Activated naive CD8-positive, alpha-beta T cell treated with anti-CD3 and anti-CD28 coated beads, Interleukin-2, amount 50 U/mL, for 24 hours (primary cell): ENCODE data around the gene SGCG.
"Not testable (repeated sequence)": the region's sequence is repeated elsewhere in the genome, so short reads cannot be mapped to it uniquely, and the experiment has no call there.

Experiments
- ATAC-seq: fragments of 150-1000 bp; cut with Tn5 transposase; one replicate; pipeline ENCODE4 v1.10.0; 2021
- DNase-seq: peaks from one replicate; pipeline ENCODE4 v3.0.0; 2021
- H3K27ac Mint-ChIP-seq: one replicate; pipeline ENCODE4 v1.8.0; 2021; ENCODE audit warnings: mild to moderate bottlenecking, mixed read lengths
- H3K27me3 Mint-ChIP-seq: one replicate; pipeline ENCODE4 v1.8.0; 2021; ENCODE audit warnings: mixed read lengths
- H3K36me3 Mint-ChIP-seq: one replicate; pipeline ENCODE4 v1.8.0; 2021; ENCODE audit warnings: low read depth, mixed read lengths
- H3K4me1 Mint-ChIP-seq: one replicate; pipeline ENCODE4 v1.8.0; 2021; ENCODE audit warnings: mixed read lengths
- H3K4me3 Mint-ChIP-seq: one replicate; pipeline ENCODE4 v1.8.0; 2021; ENCODE audit warnings: mild to moderate bottlenecking, moderate library complexity, mixed read lengths
- H3K9me3 Mint-ChIP-seq: one replicate; pipeline ENCODE4 v1.8.0; 2021; ENCODE audit warnings: mixed read lengths

SGCG gene

DNA sequence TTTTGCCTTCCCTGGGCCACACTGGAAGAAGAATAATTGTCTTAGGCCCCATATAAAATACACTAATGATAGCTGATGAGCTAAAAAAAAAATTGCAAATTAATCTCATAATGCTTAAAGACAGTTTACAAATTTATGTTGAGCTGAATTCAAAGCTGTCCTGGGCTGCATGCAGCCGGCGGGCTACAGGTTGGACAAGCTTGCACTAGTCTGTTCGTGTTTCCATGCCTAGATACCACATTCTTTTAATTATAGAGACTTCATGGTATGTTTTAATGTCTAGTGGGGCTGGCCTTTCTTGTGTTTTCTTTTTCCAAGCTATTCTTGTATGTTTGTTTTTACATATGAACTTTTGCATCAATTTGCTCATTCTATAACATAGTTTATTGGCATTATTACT, 90.6 kb downstream of the SGCG start:
- Mint-ChIP-seq H3K27me3 (peaks cover 4% of the 10 kb centered on the region), H3K4me3 (no peak overlapping the region), H3K36me3 (no peaks in the 10 kb centered on the region), H3K9me3 (no peaks in the 10 kb centered on the region), H3K4me1 (peaks cover 13% of the 10 kb centered on the region), H3K27ac (no peak overlapping the region)
- ATAC-seq (no peak), DNase-seq (no peak)

DNA sequence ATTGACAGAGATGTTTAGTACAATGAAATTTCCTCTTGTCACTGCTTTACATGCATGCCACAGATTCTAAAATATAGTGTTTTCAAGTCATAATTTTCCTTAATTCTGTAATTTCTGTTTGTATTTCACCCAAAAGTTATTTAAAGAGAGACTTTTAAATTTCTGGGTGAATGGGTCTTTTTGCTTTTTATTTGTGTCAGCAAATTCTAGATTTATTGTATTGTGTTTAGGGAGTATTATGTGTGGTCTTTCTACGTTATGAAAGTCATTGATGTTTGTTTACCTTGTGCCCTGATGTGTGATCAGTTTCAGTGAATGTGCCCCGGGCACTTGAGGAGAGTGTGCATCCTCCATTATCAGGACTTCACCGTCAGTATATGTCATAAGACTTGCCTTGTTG, 92.7 kb downstream of the SGCG start:
- H3K9me3 Mint-ChIP-seq, result no peaks in the 10 kb centered on the region
- H3K36me3 Mint-ChIP-seq, result no peaks in the 10 kb centered on the region
- H3K4me3 Mint-ChIP-seq, result no peak overlapping the region
- H3K4me1 Mint-ChIP-seq, result peaks cover 5% of the 10 kb centered on the region
- H3K27ac Mint-ChIP-seq, result no peak overlapping the region
- DNase-seq (no peak), ATAC-seq (no peak)
- H3K27me3 Mint-ChIP-seq, result peaks cover 4% of the 10 kb centered on the region

DNA sequence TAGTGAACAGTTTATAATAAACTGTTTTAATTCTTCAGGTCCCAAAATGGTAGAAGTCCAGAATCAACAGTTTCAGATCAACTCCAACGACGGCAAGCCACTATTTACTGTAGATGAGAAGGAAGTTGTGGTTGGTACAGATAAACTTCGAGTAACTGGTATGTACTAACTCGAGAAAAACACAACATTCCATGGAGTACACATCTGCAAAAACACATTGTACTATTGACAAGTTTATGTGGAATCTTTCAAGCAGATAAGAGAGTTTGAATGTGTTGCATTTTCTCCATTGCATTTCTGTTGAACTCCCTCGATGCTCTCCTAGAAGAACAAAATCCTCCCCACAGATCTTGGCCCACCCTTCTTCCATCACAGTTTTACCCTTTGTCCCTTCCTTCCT, 98.5 kb downstream of the SGCG start:
- ATAC-seq, result no peak
- Mint-ChIP-seq H3K36me3 (no peaks in the 10 kb centered on the region), H3K27me3 (peaks cover 6% of the 10 kb centered on the region), H3K27ac (no peak overlapping the region), H3K9me3 (peaks cover 8% of the 10 kb centered on the region), H3K4me1 (no peaks in the 10 kb centered on the region), H3K4me3 (no peak overlapping the region)
- no peak for DNase-seq

DNA sequence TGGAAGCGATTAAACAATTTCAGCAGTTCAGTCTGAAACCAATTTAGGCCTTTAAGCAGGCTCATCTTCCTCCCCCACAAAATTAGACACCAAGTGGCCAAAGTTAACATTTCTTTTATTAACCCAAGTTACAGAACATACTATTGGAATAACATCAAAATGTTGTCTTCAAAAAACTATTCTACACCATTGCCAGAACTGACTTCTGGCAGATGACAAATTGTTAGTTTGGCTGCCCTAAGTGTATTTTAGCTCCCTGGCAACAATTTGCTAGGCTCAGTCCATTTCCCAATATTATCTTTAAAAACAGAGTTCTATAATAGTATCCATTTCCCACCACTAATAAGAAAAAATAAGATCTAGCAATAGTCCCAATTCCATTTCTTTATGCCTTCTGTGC, 107.8 kb downstream of the SGCG start:
- no peaks in the 10 kb centered on the region for H3K36me3 Mint-ChIP-seq
- no peak overlapping the region for H3K27ac Mint-ChIP-seq
- DNase-seq (no peak), ATAC-seq (no peak)
- H3K9me3 Mint-ChIP-seq, result no peaks in the 10 kb centered on the region
- H3K27me3 Mint-ChIP-seq, result peaks cover 7% of the 10 kb centered on the region
- H3K4me1 Mint-ChIP-seq, result no peaks in the 10 kb centered on the region
- H3K4me3 Mint-ChIP-seq, result no peak overlapping the region

DNA sequence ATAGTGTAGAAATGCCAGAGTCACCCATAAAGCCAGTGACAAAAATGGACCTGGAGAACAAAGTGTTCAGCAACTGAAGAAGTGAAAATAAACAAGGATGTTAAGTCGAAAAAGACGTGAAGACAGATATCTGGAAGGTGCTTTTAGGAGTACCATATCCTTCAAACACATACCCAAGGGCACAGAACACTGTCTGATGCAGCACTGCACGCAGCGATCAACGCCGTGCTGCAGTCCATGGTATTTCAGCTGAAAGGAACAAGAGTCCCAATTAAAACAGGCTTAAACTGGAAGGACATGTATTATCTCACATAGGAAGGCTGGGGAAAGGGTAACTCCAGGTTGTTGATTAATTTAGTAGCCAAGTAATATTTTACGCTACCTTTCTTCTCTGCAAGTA, 108.2 kb downstream of the SGCG start:
- H3K36me3 Mint-ChIP-seq, result no peaks in the 10 kb centered on the region
- no peaks in the 10 kb centered on the region for H3K9me3 Mint-ChIP-seq
- H3K27ac Mint-ChIP-seq, result no peak overlapping the region
- H3K4me3 Mint-ChIP-seq, result no peak overlapping the region
- ATAC-seq (no peak), DNase-seq (no peak)
- H3K27me3 Mint-ChIP-seq, result peaks cover 7% of the 10 kb centered on the region
- H3K4me1 Mint-ChIP-seq, result no peaks in the 10 kb centered on the region

DNA sequence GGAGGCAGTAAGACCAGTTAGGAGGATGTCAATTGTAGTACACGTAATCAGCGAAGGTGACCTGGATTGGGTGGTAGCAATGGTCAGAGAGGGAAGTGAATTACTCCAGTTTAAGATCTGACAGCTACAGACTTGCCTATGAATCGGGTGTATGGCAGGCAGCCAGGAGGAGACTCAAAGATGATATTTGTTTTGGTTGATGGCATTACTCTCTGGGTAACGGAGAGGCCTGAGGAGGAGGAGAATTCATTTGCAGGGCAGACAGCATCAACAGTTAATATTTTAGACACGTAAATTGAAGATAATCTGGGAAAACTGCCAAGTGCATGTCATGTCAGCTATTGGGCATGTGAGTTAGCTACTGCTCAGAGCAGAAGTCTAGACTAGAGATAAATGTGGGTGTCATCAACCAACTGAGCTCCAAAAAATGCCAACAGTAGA, 109.2 kb downstream of the SGCG start:
- ATAC-seq (no peak), DNase-seq (no peak)
- no peaks in the 10 kb centered on the region for H3K9me3 Mint-ChIP-seq
- H3K27me3 Mint-ChIP-seq, result peaks cover 3% of the 10 kb centered on the region
- H3K4me3 Mint-ChIP-seq, result no peak overlapping the region
- H3K36me3 Mint-ChIP-seq, result no peaks in the 10 kb centered on the region
- no peak overlapping the region for H3K27ac Mint-ChIP-seq
- H3K4me1 Mint-ChIP-seq, result no peaks in the 10 kb centered on the region

DNA sequence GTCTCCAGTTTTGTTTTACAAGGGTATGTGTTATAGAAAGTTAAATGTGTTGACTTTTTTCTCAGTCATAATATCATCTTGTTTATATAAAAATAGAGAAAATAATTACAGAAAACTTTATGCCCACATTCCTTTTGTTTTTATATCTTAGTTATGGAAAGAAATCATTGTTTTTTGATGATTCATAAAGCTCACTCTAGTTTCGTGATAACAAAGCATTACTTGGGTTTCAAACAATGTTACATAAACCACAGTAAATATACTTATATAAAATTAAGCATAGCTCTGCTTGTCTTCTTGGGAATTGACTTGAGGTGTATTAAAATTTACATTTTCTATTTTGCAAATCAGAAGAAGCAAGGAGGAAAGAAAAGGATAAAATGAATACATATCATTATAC, 111.8 kb downstream of the SGCG start:
- DNase-seq, result no peak
- H3K36me3 Mint-ChIP-seq, result no peaks in the 10 kb centered on the region
- no peak overlapping the region for H3K4me3 Mint-ChIP-seq
- ATAC-seq, result no peak
- no peaks in the 10 kb centered on the region for H3K4me1 Mint-ChIP-seq
- H3K27ac Mint-ChIP-seq, result no peak overlapping the region
- no peaks in the 10 kb centered on the region for H3K9me3 Mint-ChIP-seq
- peaks cover 3% of the 10 kb centered on the region for H3K27me3 Mint-ChIP-seq

DNA sequence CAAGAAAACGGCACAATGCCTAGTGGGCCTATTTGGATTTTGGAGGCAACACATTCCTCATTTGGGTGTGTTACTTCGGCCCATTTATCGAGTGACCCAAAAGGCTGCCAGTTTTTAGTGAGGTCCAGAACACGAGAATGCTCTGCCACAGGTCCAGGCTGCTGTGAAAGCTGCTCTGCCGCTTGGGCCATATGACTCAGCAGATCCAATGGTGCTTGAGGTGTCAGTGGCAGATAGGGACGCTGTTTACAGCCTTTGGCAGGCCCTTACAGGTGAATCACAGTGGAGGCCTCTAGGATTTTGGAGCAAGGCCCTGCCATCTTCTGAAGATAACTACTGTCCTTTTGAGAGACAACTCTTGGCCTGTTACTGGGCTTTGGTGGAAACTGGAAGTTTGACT, 134.1 kb downstream of the SGCG start:
- Mint-ChIP-seq H3K27me3 (peaks cover 25% of the 10 kb centered on the region), H3K4me1 (peaks cover 10% of the 10 kb centered on the region)
- not testable (repeated sequence) for ATAC-seq, H3K4me3 Mint-ChIP-seq, H3K36me3 Mint-ChIP-seq, H3K9me3 Mint-ChIP-seq, H3K27ac Mint-ChIP-seq, DNase-seq

DNA sequence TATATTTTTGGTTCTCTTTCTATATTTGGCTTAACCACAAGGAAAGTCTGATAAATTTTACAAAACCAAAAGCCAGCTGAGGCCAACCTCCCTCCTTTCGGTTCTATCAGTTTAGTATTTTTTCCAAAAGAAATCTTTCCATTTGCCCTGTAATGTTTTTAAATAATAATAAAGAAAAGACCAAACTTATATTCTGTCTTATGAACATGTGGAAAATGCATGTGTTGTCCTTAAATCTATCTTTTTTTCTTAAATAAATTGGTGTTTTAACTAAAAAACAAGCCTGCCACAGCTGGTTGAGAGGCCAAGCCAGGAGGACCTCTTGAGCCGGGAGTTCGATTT, 139.1 kb downstream of the SGCG start:
- peaks cover 18% of the 10 kb centered on the region for H3K27me3 Mint-ChIP-seq
- H3K4me3 Mint-ChIP-seq, result no peak overlapping the region
- H3K27ac Mint-ChIP-seq, result no peak overlapping the region
- no peak for DNase-seq
- ATAC-seq, result no peak
- H3K4me1 Mint-ChIP-seq, result peaks cover 38% of the 10 kb centered on the region
- H3K36me3 Mint-ChIP-seq, result no peaks in the 10 kb centered on the region
- no peaks in the 10 kb centered on the region for H3K9me3 Mint-ChIP-seq

DNA sequence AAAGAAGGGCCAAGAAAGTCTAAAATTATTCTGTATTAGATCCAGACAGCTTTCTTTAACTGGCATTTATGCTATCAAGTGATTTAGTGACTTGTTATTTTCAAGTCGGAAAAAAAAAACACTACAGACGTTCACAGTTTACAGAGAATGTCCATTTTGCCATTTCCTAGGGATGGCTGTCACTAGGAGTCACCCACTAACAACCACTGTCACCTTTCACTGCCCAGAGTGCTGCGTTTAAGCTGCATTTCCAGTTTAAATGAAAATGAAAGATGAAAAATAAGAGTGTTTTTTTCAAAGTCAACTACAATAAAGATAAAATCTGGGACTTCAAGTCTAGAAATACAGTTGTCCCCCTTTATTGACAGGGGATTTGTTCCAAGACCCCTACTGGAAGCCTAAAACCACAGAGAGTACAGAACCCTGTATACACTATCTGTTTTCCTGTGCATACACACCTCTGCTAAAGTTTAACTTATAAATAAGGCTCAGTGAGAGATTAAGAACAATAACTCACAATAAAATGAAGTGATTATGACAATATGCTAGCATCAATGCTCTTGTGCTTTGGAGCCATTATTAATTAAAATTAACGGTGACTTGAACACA, 140.3 kb downstream of the SGCG start:
- Mint-ChIP-seq H3K4me1 (peaks cover 38% of the 10 kb centered on the region), H3K36me3 (no peaks in the 10 kb centered on the region), H3K27me3 (peaks cover 18% of the 10 kb centered on the region), H3K4me3 (peak overlapping the region; percentile 59), H3K9me3 (no peaks in the 10 kb centered on the region), H3K27ac (no peak overlapping the region)
- no peak for ATAC-seq
- no peak for DNase-seq

DNA sequence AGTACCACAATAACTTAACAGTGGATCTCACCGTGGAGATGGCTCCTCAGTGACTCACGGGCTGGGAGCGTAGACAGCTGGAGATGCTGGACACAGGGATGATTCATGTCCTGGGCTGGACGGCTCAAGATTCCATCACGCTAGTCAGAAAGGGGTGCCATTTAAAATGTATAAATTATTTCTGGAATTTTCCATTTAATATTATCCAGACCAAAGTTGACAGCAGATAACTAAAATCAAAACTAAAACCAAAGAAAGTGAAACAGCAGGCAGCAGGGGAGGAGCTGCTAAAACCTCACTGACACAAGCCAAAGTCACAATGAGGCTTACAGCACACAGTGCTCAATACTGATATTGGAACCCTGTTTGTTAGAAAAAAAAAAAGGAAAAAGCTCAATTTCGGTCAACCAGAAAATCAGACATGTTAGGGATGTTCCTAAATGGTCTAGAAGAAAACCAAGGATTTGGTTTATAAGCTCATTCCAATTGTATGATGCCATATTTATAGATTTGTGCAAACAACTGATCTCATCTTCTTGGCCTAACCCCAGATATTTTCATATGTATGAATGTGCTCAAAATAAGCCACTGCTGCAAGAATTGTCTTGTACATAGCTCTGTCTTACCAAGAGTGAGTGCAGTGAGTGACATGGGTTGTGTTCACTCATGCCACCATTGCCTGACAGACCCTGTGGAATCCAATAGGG, 140.9 kb downstream of the SGCG start:
- DNase-seq (no peak), ATAC-seq (peak; percentile 71)
- Mint-ChIP-seq H3K36me3 (no peaks in the 10 kb centered on the region), H3K27ac (no peak overlapping the region), H3K27me3 (peaks cover 16% of the 10 kb centered on the region), H3K4me1 (peaks cover 38% of the 10 kb centered on the region), H3K9me3 (no peaks in the 10 kb centered on the region), H3K4me3 (peak overlapping the region; percentile 59)

DNA sequence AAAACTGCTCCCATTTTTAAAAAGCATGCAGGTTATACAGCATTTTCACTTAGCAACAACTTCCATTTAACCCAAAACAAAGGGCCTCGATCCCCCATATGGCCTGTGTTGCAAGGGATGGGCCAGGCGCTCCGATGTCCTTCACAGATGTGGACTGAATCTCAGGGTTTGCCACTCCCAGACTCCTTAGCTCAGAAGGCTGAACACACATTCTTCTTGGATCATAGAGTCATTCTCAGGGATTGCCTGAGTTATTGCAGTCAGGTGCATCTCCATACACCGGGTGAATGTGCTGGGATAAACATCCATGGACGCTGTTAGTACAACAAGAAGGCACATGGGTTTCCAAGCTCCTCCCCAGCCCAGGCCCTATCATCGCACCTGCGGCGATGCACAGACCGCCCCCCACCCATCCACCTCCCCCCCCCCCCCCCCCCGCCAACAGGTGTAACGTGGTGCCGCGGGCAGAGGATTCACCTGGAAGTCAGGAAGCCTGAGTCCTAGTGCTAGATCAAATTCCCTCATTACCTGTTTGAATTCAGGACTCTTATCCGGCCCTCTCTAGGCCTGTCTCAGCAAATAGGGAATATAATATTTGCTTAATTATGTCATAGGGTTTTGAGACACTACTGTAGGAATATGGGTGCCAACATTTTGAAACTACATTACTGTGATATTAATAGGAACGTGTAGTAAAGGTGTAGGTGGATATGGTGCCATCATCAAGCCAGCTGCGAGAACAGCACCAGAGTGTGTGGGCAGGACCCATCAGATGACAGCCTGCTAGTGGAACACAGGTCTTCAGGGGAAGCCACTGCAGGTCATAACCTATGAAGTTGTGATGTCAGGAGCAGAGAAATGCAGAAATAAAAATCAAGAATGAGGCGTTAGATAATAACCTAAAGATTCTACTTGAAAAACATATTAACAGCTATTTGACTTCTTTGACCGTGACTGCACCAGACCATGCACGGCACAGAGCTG, 141.9 kb downstream of the SGCG start:
- H3K4me3 Mint-ChIP-seq, result no peak overlapping the region
- ATAC-seq (peak; percentile 31), DNase-seq (no peak)
- H3K27ac Mint-ChIP-seq, result no peak overlapping the region
- peaks cover 2% of the 10 kb centered on the region for H3K36me3 Mint-ChIP-seq
- H3K4me1 Mint-ChIP-seq, result peaks cover 38% of the 10 kb centered on the region
- H3K9me3 Mint-ChIP-seq, result no peaks in the 10 kb centered on the region
- H3K27me3 Mint-ChIP-seq, result peaks cover 13% of the 10 kb centered on the region

DNA sequence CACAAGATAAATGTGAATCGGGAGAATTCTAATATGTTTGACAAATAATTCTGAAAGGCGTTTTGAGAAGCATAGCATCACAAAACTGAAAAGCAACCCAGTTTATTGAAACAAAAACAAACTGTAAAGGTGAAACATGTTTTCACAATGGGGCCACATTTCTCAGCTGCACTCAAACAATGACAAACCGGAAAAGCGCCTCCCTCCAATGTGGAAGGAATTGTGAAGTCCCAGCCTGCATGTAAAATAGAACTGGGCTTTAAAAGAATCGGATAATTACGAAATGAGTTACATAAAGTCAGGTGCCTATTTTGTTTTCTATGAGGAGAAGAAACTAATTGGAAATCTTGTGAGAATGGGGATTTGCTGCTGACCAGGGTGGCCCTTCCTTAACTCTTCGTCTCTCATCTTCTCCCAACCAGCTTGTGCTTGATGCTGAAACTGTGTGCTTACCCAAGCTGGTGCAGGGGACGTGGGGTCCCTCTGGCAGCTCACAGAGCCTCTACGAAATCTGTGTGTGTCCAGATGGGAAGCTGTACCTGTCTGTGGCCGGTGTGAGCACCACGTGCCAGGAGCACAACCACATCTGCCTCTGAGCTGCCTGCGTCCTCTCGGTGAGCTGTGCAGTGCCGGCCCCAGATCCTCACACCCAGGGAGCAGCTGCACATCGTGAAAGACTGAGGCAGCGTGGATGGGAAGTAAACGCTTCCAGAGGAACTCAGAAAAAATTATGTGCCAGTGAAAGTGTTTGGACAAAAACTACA, 143.3 kb downstream of the SGCG start:
- no peak overlapping the region for H3K27ac Mint-ChIP-seq
- peaks cover 34% of the 10 kb centered on the region for H3K4me1 Mint-ChIP-seq
- ATAC-seq, result no peak
- peaks cover 2% of the 10 kb centered on the region for H3K36me3 Mint-ChIP-seq
- peaks cover 5% of the 10 kb centered on the region for H3K27me3 Mint-ChIP-seq
- no peak overlapping the region for H3K4me3 Mint-ChIP-seq
- no peak for DNase-seq
- H3K9me3 Mint-ChIP-seq, result no peaks in the 10 kb centered on the region

DNA sequence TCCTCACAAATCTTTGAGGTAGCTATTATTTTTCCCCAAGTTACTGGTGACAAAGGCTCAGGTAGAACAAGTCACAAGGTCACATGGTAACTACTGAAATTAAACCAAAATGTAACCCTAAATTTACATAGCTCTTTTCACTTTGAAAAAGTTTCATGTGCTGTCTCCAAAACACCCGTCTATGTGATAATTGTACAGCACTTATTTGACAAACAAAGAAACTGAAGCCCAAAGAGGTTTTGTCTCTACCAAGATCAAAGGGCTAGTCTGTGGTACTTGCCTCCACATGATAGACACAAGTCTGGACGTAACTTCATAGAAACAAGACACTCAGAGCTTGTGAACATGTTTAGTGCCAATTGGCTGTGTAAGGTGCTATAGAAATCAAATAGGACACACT, 144.4 kb downstream of the SGCG start:
- DNase-seq, result no peak
- Mint-ChIP-seq H3K27me3 (peaks cover 5% of the 10 kb centered on the region), H3K36me3 (peaks cover 2% of the 10 kb centered on the region), H3K9me3 (peaks cover 10% of the 10 kb centered on the region), H3K4me1 (peaks cover 25% of the 10 kb centered on the region), H3K4me3 (no peak overlapping the region), H3K27ac (no peak overlapping the region)
- ATAC-seq, result no peak
